Activated T-helper 2 cell treated with anti-CD3 and anti-CD28 coated beads, Interferon-gamma antibody, Interleukin-2, Interleukin-4, amounts not matched to agents 10 μg/mL and 5 μg/mL and 100 μg/mL, durations not matched to agents 14 hours and 24 hours and 36 hours (primary cell): ENCODE results near the gene KLHL15. TPM values are rescaled to one million over a fixed set of nuclear protein-coding genes. Genes with fewer than 3 reads are reported as not detected.

ENCODE experiments used
- DNase-seq: peaks from one replicate; pipeline ENCODE4 v3.0.0; 2021; ENCODE audit warnings: low spot score
- H3K27ac Mint-ChIP-seq: one replicate; pipeline ENCODE4 v1.8.0; 2021; ENCODE audit warnings: mixed read lengths
- H3K27me3 Mint-ChIP-seq: one replicate; pipeline ENCODE4 v1.8.0; 2021; ENCODE audit warnings: low read depth, mixed read lengths
- H3K36me3 Mint-ChIP-seq: one replicate; pipeline ENCODE4 v1.8.0; 2021; ENCODE audit warnings: low read depth, mixed read lengths
- H3K4me1 Mint-ChIP-seq: one replicate; pipeline ENCODE4 v1.8.0; 2021; ENCODE audit warnings: low read depth, mixed read lengths
- H3K4me3 Mint-ChIP-seq: one replicate; pipeline ENCODE4 v1.8.0; 2021; ENCODE audit warnings: low read depth, mild to moderate bottlenecking, moderate library complexity, mixed read lengths
- H3K9me3 Mint-ChIP-seq: one replicate; pipeline ENCODE4 v1.8.0; 2021; ENCODE audit warnings: mixed read lengths
- intact Hi-C: fragments of 100-400 bp; cut with micrococcal nuclease; formaldehyde crosslinking; loops from one replicate; pipeline ENCODE4 v1.15.1; 2023
- total RNA-seq: library from RNA; stranded (reverse); gene quantifications from 2 replicates; pipeline ENCODE4 v1.2.3, GENCODE V29; 2022

The KLHL15 gene
- total RNA-seq, 1 donor from 2014 or later = 10.3 TPM

GRCh38 chrX:24005867-24006266 is 21.1 kb downstream of the KLHL15 start:
- peak overlapping the region; percentile 12 for H3K27ac Mint-ChIP-seq
- no peaks in the 10 kb centered on the region for H3K27me3 Mint-ChIP-seq
- H3K4me3 Mint-ChIP-seq = no peak overlapping the region

GRCh38 chrX:24005028-24005427 is 22.0 kb downstream of the KLHL15 start:
- DNase-seq = no peak
- intact Hi-C loops = loop anchor here (1.0 kb wide), 1 partner anchor 9 kb away; no protein-coding TSS in a partner anchor
- Mint-ChIP-seq H3K36me3 (peaks cover 37% of the 10 kb centered on the region), H3K27ac (peak overlapping the region; percentile 84), H3K9me3 (no peaks in the 10 kb centered on the region), H3K4me1 (peaks cover 27% of the 10 kb centered on the region), H3K27me3 (no peaks in the 10 kb centered on the region), H3K4me3 (no peak overlapping the region)

More at GRCh38 chrX:24005867-24006266, 21.1 kb downstream of the KLHL15 start:
- DNase-seq = no peak
- Mint-ChIP-seq H3K4me1 (peaks cover 36% of the 10 kb centered on the region), H3K9me3 (no peaks in the 10 kb centered on the region), H3K36me3 (peaks cover 40% of the 10 kb centered on the region)
- intact Hi-C loops = loop anchor here (1.0 kb wide), 1 partner anchor 8 kb away; no protein-coding TSS in a partner anchor

- Mint-ChIP-seq H3K27ac (no peak overlapping the region), H3K9me3 (no peaks in the 10 kb centered on the region), H3K4me1 (peaks cover 21% of the 10 kb centered on the region), H3K36me3 (peaks cover 37% of the 10 kb centered on the region), H3K27me3 (no peaks in the 10 kb centered on the region), H3K4me3 (no peak overlapping the region)
- DNase-seq = no peak
- intact Hi-C loops = no loop called here
Measured at GRCh38 chrX:24002792-24003191, 24.2 kb downstream of the KLHL15 start.

GRCh38 chrX:24002167-24002566 is 24.8 kb downstream of the KLHL15 start:
- no peaks in the 10 kb centered on the region for H3K9me3 Mint-ChIP-seq
- H3K27me3 Mint-ChIP-seq = no peaks in the 10 kb centered on the region
- H3K4me1 Mint-ChIP-seq = peaks cover 21% of the 10 kb centered on the region
- H3K27ac Mint-ChIP-seq = no peak overlapping the region
- peaks cover 39% of the 10 kb centered on the region for H3K36me3 Mint-ChIP-seq
- intact Hi-C loops = no loop called here
- H3K4me3 Mint-ChIP-seq = no peak overlapping the region
- DNase-seq = no peak

- Mint-ChIP-seq H3K4me1 (peaks cover 6% of the 10 kb centered on the region), H3K9me3 (no peaks in the 10 kb centered on the region), H3K4me3 (no peak overlapping the region), H3K27me3 (no peaks in the 10 kb centered on the region), H3K36me3 (peaks cover 31% of the 10 kb centered on the region), H3K27ac (no peak overlapping the region)
- intact Hi-C loops = no loop called here
- no peak for DNase-seq
Measured at GRCh38 chrX:23999671-24000070, 27.3 kb downstream of the KLHL15 start.

GRCh38 chrX:23993012-23993633 is 33.9 kb downstream of the KLHL15 start:
- no peaks in the 10 kb centered on the region for H3K9me3 Mint-ChIP-seq
- H3K4me1 Mint-ChIP-seq = peaks cover 19% of the 10 kb centered on the region
- peaks cover 45% of the 10 kb centered on the region for H3K36me3 Mint-ChIP-seq
- DNase-seq = no peak
- intact Hi-C loops = no loop called here
- H3K4me3 Mint-ChIP-seq = no peak overlapping the region
- H3K27me3 Mint-ChIP-seq = no peaks in the 10 kb centered on the region
- H3K27ac Mint-ChIP-seq = no peak overlapping the region

- no peak for DNase-seq
- no peaks in the 10 kb centered on the region for H3K9me3 Mint-ChIP-seq
- no peaks in the 10 kb centered on the region for H3K27me3 Mint-ChIP-seq
- peaks cover 52% of the 10 kb centered on the region for H3K36me3 Mint-ChIP-seq
- H3K27ac Mint-ChIP-seq = no peak overlapping the region
- intact Hi-C loops = no loop called here
- peaks cover 19% of the 10 kb centered on the region for H3K4me1 Mint-ChIP-seq
- no peak overlapping the region for H3K4me3 Mint-ChIP-seq
Measured at GRCh38 chrX:23992431-23992830, 34.6 kb downstream of the KLHL15 start.

- intact Hi-C loops = no loop called here
- H3K9me3 Mint-ChIP-seq = no peaks in the 10 kb centered on the region
- DNase-seq = no peak
- H3K4me3 Mint-ChIP-seq = no peak overlapping the region
- H3K27me3 Mint-ChIP-seq = no peaks in the 10 kb centered on the region
- peaks cover 21% of the 10 kb centered on the region for H3K4me1 Mint-ChIP-seq
- H3K27ac Mint-ChIP-seq = no peak overlapping the region
- peaks cover 50% of the 10 kb centered on the region for H3K36me3 Mint-ChIP-seq
Measured at GRCh38 chrX:23990455-23990854, 36.5 kb downstream of the KLHL15 start.

GRCh38 chrX:23989689-23990088 is 37.3 kb downstream of the KLHL15 start:
- intact Hi-C loops = no loop called here
- Mint-ChIP-seq H3K27me3 (no peaks in the 10 kb centered on the region), H3K4me3 (no peak overlapping the region), H3K36me3 (peaks cover 53% of the 10 kb centered on the region), H3K9me3 (no peaks in the 10 kb centered on the region), H3K27ac (no peak overlapping the region), H3K4me1 (peaks cover 22% of the 10 kb centered on the region)
- no peak for DNase-seq

GRCh38 chrX:23982891-23983290 is 44.1 kb downstream of the KLHL15 start:
- Mint-ChIP-seq H3K4me3 (no peak overlapping the region), H3K9me3 (no peaks in the 10 kb centered on the region), H3K4me1 (peaks cover 7% of the 10 kb centered on the region), H3K27ac (peak overlapping the region; percentile 28), H3K36me3 (peaks cover 32% of the 10 kb centered on the region), H3K27me3 (no peaks in the 10 kb centered on the region)
- DNase-seq = no peak
- intact Hi-C loops = no loop called here

GRCh38 chrX:23981711-23982110 is 45.3 kb downstream of the KLHL15 start:
- H3K4me1 Mint-ChIP-seq = peaks cover 7% of the 10 kb centered on the region
- H3K9me3 Mint-ChIP-seq = no peaks in the 10 kb centered on the region
- H3K27me3 Mint-ChIP-seq = no peaks in the 10 kb centered on the region
- no peak overlapping the region for H3K27ac Mint-ChIP-seq
- peaks cover 23% of the 10 kb centered on the region for H3K36me3 Mint-ChIP-seq
- intact Hi-C loops = no loop called here
- no peak overlapping the region for H3K4me3 Mint-ChIP-seq
- no peak for DNase-seq

GRCh38 chrX:23981222-23981621 is 45.8 kb downstream of the KLHL15 start:
- Mint-ChIP-seq H3K36me3 (peaks cover 19% of the 10 kb centered on the region), H3K4me3 (no peak overlapping the region), H3K9me3 (no peaks in the 10 kb centered on the region), H3K4me1 (peaks cover 7% of the 10 kb centered on the region), H3K27ac (no peak overlapping the region), H3K27me3 (no peaks in the 10 kb centered on the region)
- intact Hi-C loops = no loop called here
- DNase-seq = no peak

GRCh38 chrX:23980011-23980441 is 47.0 kb downstream of the KLHL15 start:
- Mint-ChIP-seq H3K9me3 (no peaks in the 10 kb centered on the region), H3K36me3 (peaks cover 16% of the 10 kb centered on the region), H3K4me1 (peaks cover 6% of the 10 kb centered on the region), H3K27ac (no peak overlapping the region), H3K4me3 (no peak overlapping the region), H3K27me3 (no peaks in the 10 kb centered on the region)
- intact Hi-C loops = no loop called here
- no peak for DNase-seq
